Measurements from ENCODE around the gene AUTS2.

- TF ChIP-seq CTCF (IDR thresholded peaks at IDR 0.05 in 2 of 3, conservative IDR thresholded peaks at IDR 0.05 in 1 of 3; ENCODE audit: insufficient read depth in 2 of 3, low read depth in 1 of 3, low read length in 3 of 3) (no peak), USF2 (CRISPR knock-in tag; IDR thresholded peaks at IDR 0.05) (no peak), POLR2A (conservative IDR thresholded peaks at IDR 0.05) (no peak), PATZ1 (CRISPR knock-in tag; IDR thresholded peaks at IDR 0.05; ENCODE audit: borderline replicate concordance) (no peak), KLF10 (CRISPR knock-in tag; IDR thresholded peaks at IDR 0.05) (no peak)
Observed at GRCh38 chr7:70044064-70044463, 445.8 kb downstream of the AUTS2 start.
